Naive thymus-derived CD8-positive, alpha-beta T cell (primary cell): ENCODE results near the gene SLIT3. TPM values are rescaled to one million over a fixed set of nuclear protein-coding genes. Genes with fewer than 3 reads are reported as not detected.
A peak's percentile ranks its signal among the peaks of the same experiment; 100 is the strongest.

Experiments used
- ATAC-seq, 2 donors: fragments of 150-1000 bp; cut with Tn5 transposase in 1 of 2; sonication (Bioruptor Pico), chemical (Tn5 transposase) in 1 of 2; 1 replicate in 1 of 2; 2 replicates in 1 of 2; pipeline ENCODE4 v1.10.0; 2021; ENCODE audit warnings: mild to moderate bottlenecking in 2 of 2, moderate library complexity in 2 of 2
- POLR2A ChIA-PET: fragments of 350-600 bp; sonication (Branson Sonifier 250); formaldehyde crosslinking; loops from one replicate; lab custom pipeline; 2021; ENCODE audit warnings: antibody characterized with exemption; lab: Charles Lee
- DNase-seq, 10 donors: peaks; one replicate each; pipeline versions ENCODE4 v3.0.0 to v3.0.0-alpha.2; 2020 to 2022
- H3K27ac Mint-ChIP-seq, 10 donors: one replicate each; pipeline ENCODE4 v1.8.0; 2020 to 2022; ENCODE audit warnings: mild to moderate bottlenecking in 10 of 10, mixed read lengths in 10 of 10, moderate library complexity in 4 of 10, inconsistent platforms in 1 of 10
- H3K27me3 Mint-ChIP-seq, 5 donors: one replicate each; pipeline ENCODE4 v1.8.0; 2021 to 2022; ENCODE audit warnings: mixed read lengths in 5 of 5
- H3K36me3 Mint-ChIP-seq, 3 donors: one replicate each; pipeline ENCODE4 v1.8.0; 2020 to 2022; ENCODE audit warnings: mixed read lengths in 3 of 3, mild to moderate bottlenecking in 2 of 3, inconsistent platforms in 1 of 3
- H3K4me1 Mint-ChIP-seq, 4 donors: one replicate each; pipeline ENCODE4 v1.8.0; 2021 to 2022; ENCODE audit warnings: mixed read lengths in 4 of 4
- H3K4me3 Mint-ChIP-seq, 10 donors: one replicate each; pipeline ENCODE4 v1.8.0; 2020 to 2022; ENCODE audit warnings: mild to moderate bottlenecking in 10 of 10, mixed read lengths in 10 of 10, moderate library complexity in 6 of 10, inconsistent platforms in 1 of 10
- H3K9me3 Mint-ChIP-seq, 9 donors: one replicate each; pipeline ENCODE4 v1.8.0; 2020 to 2022; ENCODE audit warnings: mixed read lengths in 9 of 9, mild to moderate bottlenecking in 3 of 9, inconsistent platforms in 1 of 9, moderate library complexity in 1 of 9
- polyA plus RNA-seq, 3 donors: library from polyadenylated mRNA; unstranded; fragments of 300-500 nt; fragmentation: Illumina TruSeq; gene quantifications; one replicate each; pipeline ENCODE4 v1.2.3, GENCODE V29; 2021
- total RNA-seq, 8 experiments: library from RNA in 2 of 8; stranded (reverse) in 2 of 8; gene quantifications; one replicate each; pipeline ENCODE4 v1.2.3 and lab custom pipeline; 2021 to 2026

Gene SLIT3
- not detected for total RNA-seq
- polyA plus RNA-seq, result not detected
- 0 to 0.09 (median 0) reads per million in 6 experiments for total RNA-seq (lab: John Stamatoyannopoulos, UW)

DNA sequence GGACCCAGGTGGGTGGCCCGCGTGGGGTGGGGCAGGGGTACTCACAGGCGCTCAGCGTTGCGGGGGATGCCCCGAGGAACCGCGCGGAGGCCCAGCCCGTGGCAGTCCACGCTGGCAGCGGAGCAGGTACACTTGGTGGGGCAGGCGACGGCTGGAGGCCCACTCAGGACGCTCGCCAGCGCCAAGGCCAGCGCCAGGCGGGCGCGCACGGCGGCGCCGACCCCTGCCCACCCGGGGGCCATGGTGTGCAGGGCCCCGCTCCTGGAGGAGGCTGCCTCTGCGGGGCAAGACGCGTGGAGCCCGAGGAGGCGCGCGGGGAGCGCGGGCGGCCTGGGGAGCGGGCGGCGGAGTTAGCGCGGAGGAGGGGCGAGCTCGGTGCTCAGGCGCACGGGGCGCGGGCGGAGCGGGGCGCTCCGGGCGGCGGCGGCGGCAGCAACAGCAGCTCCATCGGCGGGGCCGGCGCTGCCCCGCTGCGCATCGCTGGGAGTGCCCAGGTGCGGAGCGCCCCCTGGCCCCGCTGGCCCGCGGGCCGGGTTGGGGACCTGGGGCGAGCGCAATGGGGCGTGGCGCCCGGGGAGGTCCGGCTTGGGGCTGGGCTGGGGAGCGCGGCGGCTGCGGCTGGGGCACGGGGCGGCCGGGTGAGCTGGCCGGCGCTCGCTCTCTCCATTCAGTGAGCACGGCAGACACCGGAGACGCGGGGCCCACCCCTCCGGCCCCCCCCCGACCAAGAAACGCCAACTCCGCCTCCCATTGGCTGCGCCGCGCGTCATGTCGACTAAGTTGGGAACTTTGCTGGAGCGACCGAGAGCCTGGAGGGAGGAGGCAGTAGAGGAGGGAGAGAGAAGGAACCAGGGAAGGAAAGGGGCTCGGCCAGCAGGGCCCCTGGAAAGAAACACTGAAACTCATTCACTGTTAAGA, at the start of gene SLIT3:
Gene SLIT3, minus strand, starts transcription at position 672 of the 918 bp plus-strand sequence. Its CDS starts 430 bp downstream, at position 242.
- POLR2A ChIA-PET, result no interaction called here
- Mint-ChIP-seq H3K4me1 (peaks cover 4 to 10% (median 7%) of the 10 kb centered on the region in 4 donors), H3K4me3 (no peak within 1 kb of the TSS), H3K9me3 (peaks cover 0 to 4% (median 0%) of the 10 kb centered on the region in 9 donors), H3K36me3 (peaks cover 0 to 2% (median 0%) of the 10 kb centered on the region in 3 donors), H3K27me3 (peaks cover 26 to 71% (median 48%) of the 10 kb centered on the region in 5 donors), H3K27ac (no peak within 1 kb of the TSS)
- ATAC-seq, result no peak
- no peak for DNase-seq

DNA sequence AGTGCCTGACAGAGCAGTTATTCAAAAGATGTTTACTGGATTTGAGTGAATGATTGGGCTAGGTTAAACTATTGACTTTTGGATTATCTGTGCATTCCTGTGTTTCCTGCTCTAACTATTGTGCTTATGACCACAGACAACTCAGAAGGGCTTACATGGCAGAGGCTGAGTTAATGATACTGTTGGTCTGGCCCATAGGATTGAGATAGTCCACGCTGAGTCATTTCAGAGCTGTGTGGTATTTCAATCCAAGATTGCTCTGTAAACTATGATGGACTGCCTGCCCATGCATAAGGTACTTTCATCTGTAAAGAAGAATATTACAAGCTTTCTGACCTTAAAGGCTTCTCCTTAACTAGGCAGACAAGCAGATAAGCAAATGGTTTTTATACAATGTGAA, 49.1 kb upstream of the SLIT3 start:
- H3K9me3 Mint-ChIP-seq, result peaks cover 0 to 3% (median 0%) of the 10 kb centered on the region in 9 donors
- DNase-seq, result no peak
- POLR2A ChIA-PET, result no interaction called here
- no peak for ATAC-seq
- H3K27me3 Mint-ChIP-seq, result peaks cover 2 to 25% (median 4%) of the 10 kb centered on the region in 5 donors
- H3K4me3 Mint-ChIP-seq, result no peak overlapping the region
- H3K27ac Mint-ChIP-seq, result no peak overlapping the region
- H3K36me3 Mint-ChIP-seq, result no peaks in the 10 kb centered on the region
- no peaks in the 10 kb centered on the region for H3K4me1 Mint-ChIP-seq

DNA sequence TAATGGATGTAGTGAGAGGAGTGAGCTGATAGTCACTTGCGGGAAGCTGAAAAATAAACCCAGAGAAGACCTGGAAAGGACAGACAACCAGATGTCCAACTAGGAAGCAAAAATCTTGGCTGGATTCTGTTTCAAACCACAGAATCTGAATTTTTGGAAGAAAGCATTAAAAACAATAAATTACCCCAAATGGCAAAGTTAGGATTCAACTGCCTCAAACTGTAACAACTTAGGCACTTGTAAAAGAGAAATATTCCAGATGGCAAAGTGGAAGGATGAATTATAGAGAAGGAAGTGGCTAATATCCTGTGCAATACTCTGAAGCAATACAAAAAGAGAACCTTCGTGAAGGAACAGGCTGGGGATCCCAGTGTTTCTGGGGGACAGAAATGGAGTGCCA, 46.8 kb upstream of the SLIT3 start:
- DNase-seq, result no peak
- H3K27ac Mint-ChIP-seq, result peak overlapping the region in 1 of 10 donors; percentile 17
- ATAC-seq, result no peak
- H3K4me1 Mint-ChIP-seq, result no peaks in the 10 kb centered on the region
- POLR2A ChIA-PET, result no interaction called here
- no peak overlapping the region for H3K4me3 Mint-ChIP-seq
- no peaks in the 10 kb centered on the region for H3K36me3 Mint-ChIP-seq
- peaks cover 3 to 32% (median 8%) of the 10 kb centered on the region in 5 donors for H3K27me3 Mint-ChIP-seq
- no peaks in the 10 kb centered on the region for H3K9me3 Mint-ChIP-seq

DNA sequence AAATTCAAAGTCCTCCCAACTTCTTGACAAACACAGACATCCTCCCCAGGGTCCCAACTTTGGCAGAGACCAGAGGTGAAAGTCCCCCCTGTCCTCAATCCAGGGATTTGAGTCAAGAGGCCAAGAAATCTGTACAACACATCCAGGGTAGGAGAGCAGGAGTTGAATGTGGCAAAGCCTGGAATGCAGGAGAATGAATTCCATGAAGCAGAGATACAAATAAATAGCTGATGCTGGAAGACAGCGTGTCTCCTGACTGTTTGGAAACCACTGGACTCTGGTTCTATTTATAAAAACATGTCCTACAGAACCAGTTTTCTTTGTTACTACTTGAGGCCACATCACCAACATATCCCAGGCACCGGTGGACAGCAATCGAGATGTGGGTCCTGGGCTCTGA, 43.7 kb upstream of the SLIT3 start:
- Mint-ChIP-seq H3K27me3 (peaks cover 3 to 36% (median 7%) of the 10 kb centered on the region in 5 donors), H3K9me3 (no peaks in the 10 kb centered on the region)

DNA sequence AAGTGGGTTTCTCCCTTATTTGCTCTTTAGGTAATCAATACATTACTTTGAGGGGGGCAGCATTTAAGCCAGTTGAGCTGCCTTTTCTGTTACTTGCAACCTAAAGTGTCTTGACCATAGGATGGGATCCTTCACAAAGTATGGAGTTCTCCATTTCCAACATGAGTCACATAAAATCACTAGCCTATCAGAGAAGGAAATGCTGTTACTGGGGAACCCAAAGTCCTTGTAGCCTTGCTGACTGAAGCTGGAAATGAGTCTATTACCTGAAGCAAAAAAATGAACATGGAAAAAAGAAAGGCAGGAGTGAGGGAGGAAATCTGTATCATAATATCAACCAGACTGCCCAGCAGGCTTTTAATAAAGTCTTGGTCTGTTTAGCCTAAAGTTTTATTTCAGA, 42.8 kb upstream of the SLIT3 start:
- Mint-ChIP-seq H3K27ac (no peak overlapping the region), H3K4me1 (no peaks in the 10 kb centered on the region), H3K36me3 (no peaks in the 10 kb centered on the region), H3K4me3 (no peak overlapping the region), H3K27me3 (peaks cover 3 to 36% (median 7%) of the 10 kb centered on the region in 5 donors), H3K9me3 (no peaks in the 10 kb centered on the region)
- ATAC-seq (no peak), DNase-seq (no peak)
- POLR2A ChIA-PET, result no interaction called here

More for the DNA sequence above, 43.7 kb upstream of the SLIT3 start:
- no peak for ATAC-seq
- POLR2A ChIA-PET, result no interaction called here
- Mint-ChIP-seq H3K4me1 (no peaks in the 10 kb centered on the region), H3K4me3 (no peak overlapping the region), H3K36me3 (no peaks in the 10 kb centered on the region), H3K27ac (no peak overlapping the region)
- DNase-seq, result no peak

DNA sequence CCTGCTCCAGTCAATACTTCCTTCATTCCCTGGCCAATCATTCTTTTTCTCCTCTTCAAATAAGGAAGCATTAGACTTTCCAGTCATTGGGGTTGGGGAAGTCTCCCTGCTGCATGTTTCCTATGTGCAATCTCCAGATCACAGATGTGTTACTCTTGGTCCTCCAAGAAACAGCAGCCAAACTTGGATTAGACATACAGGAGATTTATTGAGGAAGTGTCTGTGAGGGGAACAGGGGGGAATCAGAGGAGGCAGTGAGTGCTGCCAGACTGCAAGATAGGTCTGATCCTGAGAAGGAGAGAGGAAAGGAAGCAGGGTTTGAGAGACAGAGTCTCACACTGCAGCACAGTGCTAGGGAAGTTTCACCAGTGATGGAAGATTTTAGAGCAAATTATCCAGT, 40.6 kb upstream of the SLIT3 start:
- DNase-seq, result no peak
- ATAC-seq, result no peak
- Mint-ChIP-seq H3K9me3 (no peaks in the 10 kb centered on the region), H3K27me3 (peaks cover 3 to 36% (median 7%) of the 10 kb centered on the region in 5 donors), H3K4me1 (no peaks in the 10 kb centered on the region), H3K27ac (no peak overlapping the region), H3K4me3 (no peak overlapping the region), H3K36me3 (no peaks in the 10 kb centered on the region)
- POLR2A ChIA-PET, result no interaction called here

DNA sequence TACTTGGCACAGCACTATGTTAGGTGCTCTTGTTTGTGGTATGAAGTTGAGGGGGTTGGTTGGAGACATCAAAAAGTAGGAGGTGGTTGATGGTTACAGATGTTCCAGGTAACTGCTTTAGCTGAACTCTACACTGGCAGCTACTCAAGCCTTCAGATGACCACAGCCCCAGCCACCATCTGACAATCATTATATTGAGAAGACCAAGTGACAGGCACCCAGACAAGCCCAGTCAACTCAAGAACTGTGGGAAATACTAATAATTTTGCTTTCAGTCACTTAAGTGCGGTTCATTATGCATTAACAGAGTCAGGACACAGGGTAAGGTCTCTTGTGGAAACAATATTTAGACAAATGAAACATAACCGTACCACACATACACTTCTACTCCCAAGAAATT, 38.9 kb upstream of the SLIT3 start:
- Mint-ChIP-seq H3K27me3 (peaks cover 2 to 35% (median 16%) of the 10 kb centered on the region in 5 donors), H3K4me3 (no peak overlapping the region), H3K9me3 (no peaks in the 10 kb centered on the region), H3K4me1 (no peaks in the 10 kb centered on the region), H3K36me3 (no peaks in the 10 kb centered on the region), H3K27ac (no peak overlapping the region)
- DNase-seq, result no peak
- POLR2A ChIA-PET, result no interaction called here
- no peak for ATAC-seq

DNA sequence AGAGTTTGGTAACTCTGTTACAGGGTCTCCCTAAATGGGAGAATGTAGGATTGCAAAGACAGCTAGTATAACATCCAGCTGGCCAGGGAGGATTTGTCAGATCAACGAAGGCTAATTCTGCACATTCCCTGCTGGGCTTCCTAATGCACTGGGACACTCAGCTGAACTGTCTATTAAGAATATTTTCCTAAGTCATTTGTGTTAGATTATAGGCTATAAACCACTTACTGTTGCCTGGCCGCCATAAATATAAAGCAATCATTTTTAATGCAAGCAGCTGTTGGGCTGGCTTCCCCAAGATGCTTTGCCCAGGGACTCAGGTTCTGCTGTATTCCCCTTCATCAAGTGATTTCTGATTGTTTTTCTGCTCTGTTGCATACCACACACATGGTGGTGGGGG, 35.3 kb upstream of the SLIT3 start:
- ATAC-seq, result no peak
- Mint-ChIP-seq H3K27ac (no peak overlapping the region), H3K27me3 (peaks cover 5 to 32% (median 18%) of the 10 kb centered on the region in 5 donors), H3K36me3 (no peaks in the 10 kb centered on the region), H3K4me3 (no peak overlapping the region), H3K9me3 (no peaks in the 10 kb centered on the region), H3K4me1 (no peaks in the 10 kb centered on the region)
- no peak for DNase-seq
- POLR2A ChIA-PET, result no interaction called here

DNA sequence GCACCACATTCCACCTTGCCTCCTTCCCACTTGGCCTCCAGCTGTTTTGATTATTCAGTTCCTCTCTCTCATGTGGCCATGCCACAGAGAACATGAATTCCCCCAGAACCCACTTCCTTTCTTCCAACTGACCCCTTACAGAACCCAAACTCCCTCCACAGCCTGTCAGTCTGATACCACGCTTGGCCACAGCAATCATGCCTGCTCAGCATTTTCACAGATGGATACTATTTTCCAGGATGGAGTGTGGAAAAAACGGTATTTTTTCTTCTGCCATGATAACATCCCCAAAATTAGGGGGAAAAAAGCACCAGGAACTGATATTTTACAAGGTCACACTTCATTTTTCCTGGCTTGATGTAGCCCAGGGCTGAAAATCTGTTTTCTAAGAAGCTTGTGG, 34.9 kb upstream of the SLIT3 start:
- no peaks in the 10 kb centered on the region for H3K9me3 Mint-ChIP-seq
- no peaks in the 10 kb centered on the region for H3K36me3 Mint-ChIP-seq
- POLR2A ChIA-PET, result no interaction called here
- H3K27me3 Mint-ChIP-seq, result peaks cover 5 to 32% (median 18%) of the 10 kb centered on the region in 5 donors
- no peaks in the 10 kb centered on the region for H3K4me1 Mint-ChIP-seq
- no peak overlapping the region for H3K27ac Mint-ChIP-seq
- no peak for DNase-seq
- H3K4me3 Mint-ChIP-seq, result no peak overlapping the region
- no peak for ATAC-seq

DNA sequence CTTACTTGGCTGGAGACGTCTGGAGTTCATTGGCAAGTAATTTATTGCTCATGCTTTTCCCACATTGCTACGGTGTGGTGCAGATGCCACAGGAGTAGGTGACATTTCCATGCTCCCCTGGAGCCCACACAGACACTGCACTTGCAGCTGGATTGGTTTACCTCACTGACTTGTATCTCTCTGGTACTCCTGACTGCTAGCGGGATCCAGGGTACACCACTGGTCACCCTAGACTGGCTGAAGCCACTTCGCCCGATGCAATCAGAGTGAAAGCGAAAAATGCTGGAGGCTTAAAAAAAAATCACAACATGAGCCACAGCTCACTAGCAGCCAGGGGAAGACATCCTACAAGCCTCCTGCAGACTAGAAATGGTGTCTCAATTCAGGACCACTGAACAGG, 32.6 kb upstream of the SLIT3 start:
- Mint-ChIP-seq H3K27me3 (peaks cover 5 to 32% (median 18%) of the 10 kb centered on the region in 5 donors), H3K4me1 (no peaks in the 10 kb centered on the region), H3K36me3 (no peaks in the 10 kb centered on the region), H3K9me3 (no peaks in the 10 kb centered on the region), H3K4me3 (no peak overlapping the region), H3K27ac (no peak overlapping the region)
- ATAC-seq (no peak), DNase-seq (no peak)
- POLR2A ChIA-PET, result no interaction called here

DNA sequence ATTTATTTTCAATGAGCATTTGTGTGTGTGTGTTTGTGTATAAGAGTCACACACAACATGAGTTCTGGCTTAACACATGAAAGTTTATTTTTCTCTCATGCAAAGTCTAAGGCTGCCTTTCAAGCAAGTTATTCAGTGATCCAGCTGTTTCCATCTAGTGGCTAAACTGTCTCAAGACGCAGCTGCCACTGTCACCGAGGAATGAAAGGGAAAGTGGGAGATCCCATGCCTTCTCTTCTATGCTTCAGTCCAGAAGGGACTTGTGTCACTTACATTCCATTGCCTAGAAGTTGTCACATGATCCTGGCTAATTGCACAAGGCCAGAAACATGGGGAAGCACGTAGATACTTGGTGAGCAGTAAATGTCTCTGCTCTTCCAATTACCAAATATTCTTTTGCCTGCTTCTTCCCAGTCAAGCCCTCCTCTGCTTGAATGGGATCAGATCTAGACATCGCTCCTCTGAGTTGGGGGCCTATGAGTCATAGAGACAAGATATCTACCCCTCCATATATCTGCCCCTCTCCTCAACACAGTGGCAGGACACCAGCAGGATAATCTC, 30.4 kb upstream of the SLIT3 start:
- Mint-ChIP-seq H3K36me3 (no peaks in the 10 kb centered on the region), H3K9me3 (peaks cover 0 to 3% (median 0%) of the 10 kb centered on the region in 9 donors), H3K4me1 (no peaks in the 10 kb centered on the region), H3K27me3 (peaks cover 4 to 23% (median 18%) of the 10 kb centered on the region in 5 donors), H3K4me3 (no peak overlapping the region), H3K27ac (no peak overlapping the region)
- POLR2A ChIA-PET, result no interaction called here
- ATAC-seq (no peak), DNase-seq (no peak)

DNA sequence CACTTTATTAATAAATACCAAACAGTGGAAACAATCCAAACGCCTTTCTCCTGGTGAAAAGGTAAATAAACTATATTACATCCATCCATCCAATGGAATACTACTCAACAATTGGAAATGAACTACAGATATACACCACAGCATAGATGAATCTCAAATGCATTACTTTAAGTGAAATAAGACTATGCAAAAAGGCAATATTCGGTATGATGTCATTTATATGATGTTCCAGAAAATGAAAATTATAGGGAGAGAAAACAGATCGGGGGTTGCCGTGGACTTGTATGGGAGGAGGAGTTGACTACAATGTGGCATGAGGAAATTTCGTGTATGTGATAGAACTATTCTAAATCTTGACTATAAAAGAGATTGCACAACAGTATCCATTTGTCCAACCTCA, 27.5 kb upstream of the SLIT3 start:
- H3K27ac Mint-ChIP-seq, result no peak overlapping the region
- no peaks in the 10 kb centered on the region for H3K36me3 Mint-ChIP-seq
- H3K4me3 Mint-ChIP-seq, result no peak overlapping the region
- no peaks in the 10 kb centered on the region for H3K4me1 Mint-ChIP-seq
- H3K9me3 Mint-ChIP-seq, result peaks cover 0 to 4% (median 0%) of the 10 kb centered on the region in 9 donors
- H3K27me3 Mint-ChIP-seq, result peaks cover 2 to 7% (median 3%) of the 10 kb centered on the region in 5 donors
- DNase-seq, result no peak
- POLR2A ChIA-PET, result no interaction called here
- no peak for ATAC-seq

DNA sequence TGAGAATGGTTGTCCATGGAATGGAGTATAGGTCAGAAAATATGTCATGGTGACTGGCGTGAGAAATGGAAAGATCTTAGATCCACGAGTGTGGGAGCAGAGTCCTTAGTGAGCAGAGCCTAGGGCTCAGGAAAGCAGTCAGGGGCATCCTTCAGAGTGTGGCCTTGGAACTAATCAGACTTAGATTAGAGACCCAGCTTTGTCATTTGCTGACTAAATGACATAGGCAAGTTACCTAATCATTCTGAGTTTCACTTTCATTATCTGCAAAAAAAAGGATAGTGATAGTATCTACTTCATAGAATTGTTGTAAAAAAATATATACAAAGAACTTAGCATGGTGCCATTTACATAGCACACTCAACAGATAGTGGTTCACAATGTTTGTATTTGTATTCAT, 24.3 kb upstream of the SLIT3 start:
- peaks cover 0 to 4% (median 0%) of the 10 kb centered on the region in 9 donors for H3K9me3 Mint-ChIP-seq
- no peaks in the 10 kb centered on the region for H3K36me3 Mint-ChIP-seq
- H3K27ac Mint-ChIP-seq, result no peak overlapping the region
- no peak overlapping the region for H3K4me3 Mint-ChIP-seq
- H3K27me3 Mint-ChIP-seq, result peaks cover 0 to 10% (median 2%) of the 10 kb centered on the region in 5 donors
- no peak for ATAC-seq
- POLR2A ChIA-PET, result no interaction called here
- no peak for DNase-seq
- no peaks in the 10 kb centered on the region for H3K4me1 Mint-ChIP-seq
